ENCODE results near the gene PAGR1. TPM values are rescaled to one million over a fixed set of nuclear protein-coding genes. Genes with fewer than 3 reads are reported as not detected.
A peak's percentile ranks its signal among the peaks of the same experiment; 100 is the strongest.

PAGR1 gene
- total and polyA plus RNA-seq, 9 of the 15 experiments (the other 6 are each of a cell fraction or from before 2014, with no cell fraction given): 1.4 to 58.2 (median 16.8) TPM

GRCh38 chr16:29790183-29790948 is 25.6 kb upstream of the PAGR1 start, which contains the start of gene KIF22 (continued):
- TF ChIP-seq UBTF (IDR thresholded peaks at IDR 0.05; ENCODE audit: borderline replicate concordance in 1 of 2, low read depth in 2 of 2, low read length in 2 of 2) (peak; percentile 36 to 79; a peak in 2 of 4 replicates), FOXA1 (IDR thresholded peaks at IDR 0.05; ENCODE audit: borderline replicate concordance) (no peak), NFRKB (IDR thresholded peaks at IDR 0.05; ENCODE audit: low read depth) (peak; percentile 94), BMI1 (IDR thresholded peaks at IDR 0.05; ENCODE audit: low read length) (no peak), RFX5 (IDR thresholded peaks at IDR 0.05; ENCODE audit: low read depth, low read length) (no peak), ZNF445 (CRISPR knock-in tag; IDR thresholded peaks at IDR 0.05; ENCODE audit: low read depth) (0 out of 2 replicates have a peak, but pooled peaks have one; percentile 44), ZNF431 (CRISPR knock-in tag; IDR thresholded peaks at IDR 0.05) (no peak), DEAF1 (CRISPR knock-in tag; IDR thresholded peaks at IDR 0.05) (peak; percentile 41), MCM7 (IDR thresholded peaks at IDR 0.05) (no peak), HNRNPK (IDR thresholded peaks at IDR 0.05; ENCODE audit: low read depth, low read length, poor library complexity, severe bottlenecking) (no peak), MED1 (CRISPR knock-in tag; IDR thresholded peaks at IDR 0.05; ENCODE audit: borderline replicate concordance) (no peak), CHD2 (IDR thresholded peaks at IDR 0.05; ENCODE audit: low read depth, low read length) (no peak), FOXA3 (CRISPR knock-in tag; conservative IDR thresholded peaks at IDR 0.05 in 1 of 2, IDR thresholded peaks at IDR 0.05 in 1 of 2) (no peak), NR4A1 (CRISPR knock-in tag; IDR thresholded peaks at IDR 0.05) (no peak), NR4A1 (tag; IDR thresholded peaks at IDR 0.05) (no peak), JUND (IDR thresholded peaks at IDR 0.05; ENCODE audit: borderline replicate concordance, low read depth, low read length) (peak; percentile 64; the same call in 1 of the 2 replicates), JUND (tag; IDR thresholded peaks at IDR 0.05; ENCODE audit: borderline replicate concordance, low read depth, low read length) (peak; percentile 49; the same call in 1 of the 3 replicates), SRSF9 (IDR thresholded peaks at IDR 0.05; ENCODE audit: borderline replicate concordance, low read depth, low read length) (no peak), MLLT1 (IDR thresholded peaks at IDR 0.05) (peak in 1 of 2 experiments; percentile 33; a peak in 1 of 4 replicates), ZNF79 (CRISPR knock-in tag; IDR thresholded peaks at IDR 0.05; ENCODE audit: low read depth) (no peak), KLF6 (CRISPR knock-in tag; IDR thresholded peaks at IDR 0.05; ENCODE audit: borderline replicate concordance) (no peak; the same call in 1 of the 2 replicates)

Measured in K562 (cell line).